SK-N-MC (cell line): ENCODE measurements around the gene SPAG17.

ENCODE experiments used
- FOXP2 ChIP-seq: optimal IDR thresholded peaks from 2 replicates; pipeline ENCODE3; 2011; ENCODE audit warnings: mild to moderate bottlenecking, moderate library complexity; ENCODE audit not compliant: insufficient read depth; ENCODE audit errors: extremely low read length, control extremely low read depth
- POLR2AphosphoS5 ChIP-seq: IDR thresholded peaks from 2 replicates; pipeline ENCODE4 v1.6.1; 2012; ENCODE audit warnings: mild to moderate bottlenecking, low read depth, low read length, borderline replicate concordance

- TF ChIP-seq FOXP2 (no peak), POLR2AphosphoS5 (no peak)
Observed at GRCh38 chr1:117905019-117905418, 280.0 kb downstream of the SPAG17 start.
